Spleen (tissue), 7 donors: ENCODE results near the gene ZNF718.
"Not testable (repeated sequence)": the region's sequence is repeated elsewhere in the genome, so short reads cannot be mapped to it uniquely, and the experiment has no call there.

Experiments used
- CTCF ChIP-seq, 11 experiments: fragments of 200-600 bp in 7 of 11; fragments of 450-650 bp in 4 of 11; sonication (generic) in 4 of 11; IDR thresholded peaks in 8 of 11; conservative IDR thresholded peaks in 3 of 11; 1 replicate in 7 of 11; 2 replicates in 4 of 11; pipeline versions ENCODE4 v1.4.0 to v1.8.0; 2016 to 2021; ENCODE audit warnings: antibody characterized with exemption in 11 of 11, inconsistent platforms in 4 of 11, mild to moderate bottlenecking in 1 of 11
- POLR2A ChIP-seq, 3 donors: fragments of 450-650 bp; IDR thresholded peaks; one replicate each; pipeline ENCODE4 v1.5.1; 2017; ENCODE audit warnings: antibody characterized with exemption in 3 of 3, mild to moderate bottlenecking in 1 of 3
- POLR2AphosphoS5 ChIP-seq, 3 donors: sonication (generic); formaldehyde crosslinking; IDR thresholded peaks; one replicate each; pipeline ENCODE4 v1.5.1; 2017; ENCODE audit warnings: antibody characterized with exemption in 3 of 3
- donor health status: DM: no; HTN: no; CAD: no; lungs with moderate emphysema.
- donor health status: DM: no; HTN: no; CAD: no.
- donor health status: DM: no; HTN: no; CAD: no.

- TF ChIP-seq POLR2A (IDR thresholded peaks at IDR 0.05); POLR2AphosphoS5 (IDR thresholded peaks at IDR 0.05); CTCF (IDR thresholded peaks at IDR 0.05 in 8 of 11, conservative IDR thresholded peaks at IDR 0.05 in 3 of 11): not testable (repeated sequence)
These were observed 37.6 kb upstream of the ZNF718 start for GRCh38 chr4:86559-87324.
